Memory B cell (primary cell): Measurements from ENCODE around the gene CCDC85C.

Experiments used
- ATAC-seq: fragments of 150-1000 bp; cut with Tn5 transposase; 2 replicates; pipeline ENCODE4 v1.10.0; 2021; ENCODE audit warnings: low read depth, mild to moderate bottlenecking, moderate library complexity
- DNase-seq, 2 donors: peaks; one replicate each; pipeline ENCODE4 v3.0.0; 2022; ENCODE audit warnings: low spot score in 2 of 2
- H3K27ac Mint-ChIP-seq: one replicate; pipeline ENCODE4 v1.8.0; 2022; ENCODE audit warnings: mild to moderate bottlenecking, moderate library complexity, mixed read lengths
- H3K27me3 Mint-ChIP-seq: one replicate; pipeline ENCODE4 v1.8.0; 2022; ENCODE audit warnings: mixed read lengths
- H3K36me3 Mint-ChIP-seq: one replicate; pipeline ENCODE4 v1.8.0; 2022; ENCODE audit warnings: mild to moderate bottlenecking, mixed read lengths
- H3K4me1 Mint-ChIP-seq: one replicate; pipeline ENCODE4 v1.8.0; 2022; ENCODE audit warnings: mixed read lengths
- H3K4me3 Mint-ChIP-seq: one replicate; pipeline ENCODE4 v1.8.0; 2022; ENCODE audit warnings: mild to moderate bottlenecking, moderate library complexity, mixed read lengths
- H3K9me3 Mint-ChIP-seq: one replicate; pipeline ENCODE4 v1.8.0; 2022; ENCODE audit warnings: mixed read lengths

The CCDC85C gene

GRCh38 chr14:99523704-99524055 is 80.3 kb downstream of the CCDC85C start:
- H3K27me3 Mint-ChIP-seq, result no peaks in the 10 kb centered on the region
- ATAC-seq (no peak), DNase-seq (no peak)
- no peak overlapping the region for H3K27ac Mint-ChIP-seq
- H3K4me1 Mint-ChIP-seq, result peaks cover 5% of the 10 kb centered on the region
- H3K36me3 Mint-ChIP-seq, result no peaks in the 10 kb centered on the region
- no peak overlapping the region for H3K4me3 Mint-ChIP-seq
- H3K9me3 Mint-ChIP-seq, result no peaks in the 10 kb centered on the region

- Mint-ChIP-seq H3K4me1 (peaks cover 5% of the 10 kb centered on the region), H3K4me3 (no peak overlapping the region), H3K36me3 (no peaks in the 10 kb centered on the region), H3K27me3 (no peaks in the 10 kb centered on the region), H3K9me3 (no peaks in the 10 kb centered on the region), H3K27ac (no peak overlapping the region)
- ATAC-seq (no peak), DNase-seq (no peak)
Observed at GRCh38 chr14:99522934-99523703, 80.9 kb downstream of the CCDC85C start.

- DNase-seq, result no peak
- ATAC-seq, result no peak
- peaks cover 5% of the 10 kb centered on the region for H3K4me1 Mint-ChIP-seq
- no peaks in the 10 kb centered on the region for H3K9me3 Mint-ChIP-seq
- no peak overlapping the region for H3K4me3 Mint-ChIP-seq
- H3K27me3 Mint-ChIP-seq, result no peaks in the 10 kb centered on the region
- H3K36me3 Mint-ChIP-seq, result no peaks in the 10 kb centered on the region
- H3K27ac Mint-ChIP-seq, result no peak overlapping the region
Observed at GRCh38 chr14:99522457-99522891, 81.5 kb downstream of the CCDC85C start.

GRCh38 chr14:99522025-99522401 is 82.0 kb downstream of the CCDC85C start:
- Mint-ChIP-seq H3K27ac (no peak overlapping the region), H3K4me1 (peaks cover 5% of the 10 kb centered on the region), H3K27me3 (no peaks in the 10 kb centered on the region), H3K4me3 (no peak overlapping the region), H3K9me3 (no peaks in the 10 kb centered on the region), H3K36me3 (no peaks in the 10 kb centered on the region)
- DNase-seq, result no peak
- no peak for ATAC-seq

GRCh38 chr14:99521176-99522024 is 82.6 kb downstream of the CCDC85C start:
- H3K27me3 Mint-ChIP-seq, result no peaks in the 10 kb centered on the region
- DNase-seq (no peak), ATAC-seq (no peak)
- no peak overlapping the region for H3K4me3 Mint-ChIP-seq
- H3K4me1 Mint-ChIP-seq, result peaks cover 5% of the 10 kb centered on the region
- H3K36me3 Mint-ChIP-seq, result no peaks in the 10 kb centered on the region
- H3K9me3 Mint-ChIP-seq, result no peaks in the 10 kb centered on the region
- H3K27ac Mint-ChIP-seq, result no peak overlapping the region

- ATAC-seq, result no peak
- Mint-ChIP-seq H3K27ac (no peak overlapping the region), H3K4me1 (peaks cover 5% of the 10 kb centered on the region)
Observed at GRCh38 chr14:99520571-99521081, 83.4 kb downstream of the CCDC85C start.

GRCh38 chr14:99519931-99520421 is 84.0 kb downstream of the CCDC85C start:
- no peaks in the 10 kb centered on the region for H3K36me3 Mint-ChIP-seq
- H3K27ac Mint-ChIP-seq, result no peak overlapping the region

More at GRCh38 chr14:99520571-99521081, 83.4 kb downstream of the CCDC85C start:
- DNase-seq, result no peak
- no peak overlapping the region for H3K4me3 Mint-ChIP-seq
- H3K27me3 Mint-ChIP-seq, result no peaks in the 10 kb centered on the region
- H3K9me3 Mint-ChIP-seq, result no peaks in the 10 kb centered on the region
- no peaks in the 10 kb centered on the region for H3K36me3 Mint-ChIP-seq

GRCh38 chr14:99519347-99519881 is 84.6 kb downstream of the CCDC85C start:
- ATAC-seq (no peak), DNase-seq (no peak)
- Mint-ChIP-seq H3K4me3 (no peak overlapping the region), H3K27ac (no peak overlapping the region), H3K9me3 (no peaks in the 10 kb centered on the region), H3K27me3 (no peaks in the 10 kb centered on the region), H3K36me3 (no peaks in the 10 kb centered on the region), H3K4me1 (no peaks in the 10 kb centered on the region)

More at GRCh38 chr14:99519931-99520421, 84.0 kb downstream of the CCDC85C start:
- ATAC-seq (no peak), DNase-seq (no peak)
- Mint-ChIP-seq H3K4me3 (no peak overlapping the region), H3K9me3 (no peaks in the 10 kb centered on the region), H3K4me1 (peaks cover 2% of the 10 kb centered on the region), H3K27me3 (no peaks in the 10 kb centered on the region)

- Mint-ChIP-seq H3K27ac (no peak overlapping the region), H3K36me3 (no peaks in the 10 kb centered on the region)
- ATAC-seq, result peak; percentile 88
Observed at GRCh38 chr14:99518441-99519346, 85.3 kb downstream of the CCDC85C start.

GRCh38 chr14:99517643-99518381 is 86.2 kb downstream of the CCDC85C start:
- ATAC-seq (no peak), DNase-seq (no peak)
- Mint-ChIP-seq H3K27ac (no peak overlapping the region), H3K4me3 (no peak overlapping the region), H3K27me3 (no peaks in the 10 kb centered on the region), H3K36me3 (no peaks in the 10 kb centered on the region), H3K9me3 (no peaks in the 10 kb centered on the region), H3K4me1 (no peaks in the 10 kb centered on the region)

More at GRCh38 chr14:99518441-99519346, 85.3 kb downstream of the CCDC85C start:
- Mint-ChIP-seq H3K27me3 (no peaks in the 10 kb centered on the region), H3K9me3 (no peaks in the 10 kb centered on the region), H3K4me1 (no peaks in the 10 kb centered on the region), H3K4me3 (no peak overlapping the region)
- peak; percentile 76 to 92 for DNase-seq

- DNase-seq, result no peak
- ATAC-seq, result no peak
- H3K27ac Mint-ChIP-seq, result no peak overlapping the region
- H3K4me1 Mint-ChIP-seq, result no peaks in the 10 kb centered on the region
- H3K9me3 Mint-ChIP-seq, result no peaks in the 10 kb centered on the region
- no peaks in the 10 kb centered on the region for H3K27me3 Mint-ChIP-seq
- no peak overlapping the region for H3K4me3 Mint-ChIP-seq
- no peaks in the 10 kb centered on the region for H3K36me3 Mint-ChIP-seq
Observed at GRCh38 chr14:99516871-99517642, 87.0 kb downstream of the CCDC85C start.

GRCh38 chr14:99516156-99516870 is 87.7 kb downstream of the CCDC85C start:
- Mint-ChIP-seq H3K36me3 (no peaks in the 10 kb centered on the region), H3K27ac (peak overlapping the region; percentile 45), H3K4me1 (no peaks in the 10 kb centered on the region), H3K27me3 (no peaks in the 10 kb centered on the region), H3K9me3 (no peaks in the 10 kb centered on the region), H3K4me3 (no peak overlapping the region)
- no peak for ATAC-seq
- no peak for DNase-seq
